OCI-LY7 (cell line): ENCODE measurements around the gene IQCK.

Source experiments
- CTCF ChIP-seq: fragments of 200-600 bp; sonication (generic); conservative IDR thresholded peaks from 2 replicates; pipeline ENCODE4 v1.5.1; 2014; ENCODE audit warnings: mild to moderate bottlenecking, antibody characterized with exemption, low read length, moderate library complexity, mixed read lengths
- EZH2phosphoT487 ChIP-seq: fragments of 200-600 bp; sonication (generic); IDR thresholded peaks from 2 replicates; pipeline ENCODE4 v1.6.1; 2018; ENCODE audit warnings: low read depth, borderline replicate concordance, mild to moderate bottlenecking, mixed run types, antibody characterized with exemption, low read length, moderate library complexity, mixed read lengths

GRCh38 chr16:19883296-19883965, 165.4 kb downstream of the IQCK start:
- TF ChIP-seq CTCF, result no peak
- no peak for TF ChIP-seq EZH2phosphoT487
